22Rv1 (cell line): ENCODE data around the gene TMX4.

Source experiments
- ZFX ChIP-seq: fragments of 450-650 bp; IDR thresholded peaks from 2 replicates; pipeline ENCODE4 v1.6.1; 2017; ENCODE audit warnings: antibody characterized with exemption, borderline replicate concordance
- TF ChIP-seq, protein P1 (sequence below): fragments of 450-650 bp; IDR thresholded peaks from 2 replicates; pipeline ENCODE4 v1.5.1; 2017; ENCODE audit warnings: mild to moderate bottlenecking

DNA sequence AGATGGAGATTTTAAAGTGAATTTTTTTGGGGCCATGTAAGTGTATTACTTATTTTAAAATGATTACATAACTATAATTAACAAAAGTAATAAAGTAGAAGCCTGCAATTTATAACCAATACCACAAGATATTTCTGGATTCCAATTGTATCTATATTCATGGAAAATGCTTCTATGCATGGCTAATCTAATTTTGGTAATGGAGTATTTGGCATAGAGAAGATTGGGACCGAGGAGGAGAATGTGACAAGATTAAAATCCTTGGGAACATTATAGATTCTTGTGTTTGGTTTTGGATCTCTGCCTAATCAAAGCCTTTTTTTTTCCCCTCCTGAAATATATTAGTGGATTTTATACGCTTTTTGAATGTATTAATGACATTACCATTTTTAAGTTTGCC, 12.9 kb upstream of the TMX4 start:
- TF ChIP-seq, protein P1, sequence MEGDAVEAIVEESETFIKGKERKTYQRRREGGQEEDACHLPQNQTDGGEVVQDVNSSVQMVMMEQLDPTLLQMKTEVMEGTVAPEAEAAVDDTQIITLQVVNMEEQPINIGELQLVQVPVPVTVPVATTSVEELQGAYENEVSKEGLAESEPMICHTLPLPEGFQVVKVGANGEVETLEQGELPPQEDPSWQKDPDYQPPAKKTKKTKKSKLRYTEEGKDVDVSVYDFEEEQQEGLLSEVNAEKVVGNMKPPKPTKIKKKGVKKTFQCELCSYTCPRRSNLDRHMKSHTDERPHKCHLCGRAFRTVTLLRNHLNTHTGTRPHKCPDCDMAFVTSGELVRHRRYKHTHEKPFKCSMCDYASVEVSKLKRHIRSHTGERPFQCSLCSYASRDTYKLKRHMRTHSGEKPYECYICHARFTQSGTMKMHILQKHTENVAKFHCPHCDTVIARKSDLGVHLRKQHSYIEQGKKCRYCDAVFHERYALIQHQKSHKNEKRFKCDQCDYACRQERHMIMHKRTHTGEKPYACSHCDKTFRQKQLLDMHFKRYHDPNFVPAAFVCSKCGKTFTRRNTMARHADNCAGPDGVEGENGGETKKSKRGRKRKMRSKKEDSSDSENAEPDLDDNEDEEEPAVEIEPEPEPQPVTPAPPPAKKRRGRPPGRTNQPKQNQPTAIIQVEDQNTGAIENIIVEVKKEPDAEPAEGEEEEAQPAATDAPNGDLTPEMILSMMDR = no peak
- TF ChIP-seq ZFX = no peak
